ENCODE results near the gene TRIM15.

TRIM15 gene

DNA sequence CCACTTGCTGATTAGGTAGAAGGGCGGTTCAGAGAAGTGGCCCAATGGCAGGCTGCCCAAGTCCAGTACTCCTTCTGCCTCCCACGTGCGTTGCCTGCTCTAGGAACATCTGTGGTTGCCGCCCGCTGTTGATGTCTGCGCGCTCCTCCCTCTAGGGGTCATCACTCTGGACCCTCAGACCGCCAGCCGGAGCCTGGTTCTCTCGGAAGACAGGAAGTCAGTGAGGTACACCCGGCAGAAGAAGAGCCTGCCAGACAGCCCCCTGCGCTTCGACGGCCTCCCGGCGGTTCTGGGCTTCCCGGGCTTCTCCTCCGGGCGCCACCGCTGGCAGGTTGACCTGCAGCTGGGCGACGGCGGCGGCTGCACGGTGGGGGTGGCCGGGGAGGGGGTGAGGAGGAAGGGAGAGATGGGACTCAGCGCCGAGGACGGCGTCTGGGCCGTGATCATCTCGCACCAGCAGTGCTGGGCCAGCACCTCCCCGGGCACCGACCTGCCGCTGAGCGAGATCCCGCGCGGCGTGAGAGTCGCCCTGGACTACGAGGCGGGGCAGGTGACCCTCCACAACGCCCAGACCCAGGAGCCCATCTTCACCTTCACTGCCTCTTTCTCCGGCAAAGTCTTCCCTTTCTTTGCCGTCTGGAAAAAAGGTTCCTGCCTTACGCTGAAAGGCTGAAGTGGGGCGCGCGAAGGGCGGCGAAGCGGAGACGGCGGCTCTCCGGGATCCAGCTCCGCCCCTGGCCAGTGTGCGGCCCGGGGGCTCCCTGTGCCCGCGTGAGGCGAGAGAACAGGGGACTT lies 8.5 kb downstream of the TRIM15 start:
- Histone ChIP-seq H3K36me3 (ENCODE audit: control insufficient read depth, insufficient read depth, low read length) (no peaks in the 10 kb centered on the region), H3K27me3 (ENCODE audit: control insufficient read depth, insufficient read depth, low read length) (peaks cover 13% of the 10 kb centered on the region), H3K4me3 (ENCODE audit: low read length) (no peak overlapping the region), H3K4me1 (ENCODE audit: control insufficient read depth, insufficient read depth, low read length) (no peaks in the 10 kb centered on the region), H3K9ac (ENCODE audit: low read length) (no peak overlapping the region), H3K27ac (ENCODE audit: low read depth, low read length) (no peak overlapping the region)

DNA sequence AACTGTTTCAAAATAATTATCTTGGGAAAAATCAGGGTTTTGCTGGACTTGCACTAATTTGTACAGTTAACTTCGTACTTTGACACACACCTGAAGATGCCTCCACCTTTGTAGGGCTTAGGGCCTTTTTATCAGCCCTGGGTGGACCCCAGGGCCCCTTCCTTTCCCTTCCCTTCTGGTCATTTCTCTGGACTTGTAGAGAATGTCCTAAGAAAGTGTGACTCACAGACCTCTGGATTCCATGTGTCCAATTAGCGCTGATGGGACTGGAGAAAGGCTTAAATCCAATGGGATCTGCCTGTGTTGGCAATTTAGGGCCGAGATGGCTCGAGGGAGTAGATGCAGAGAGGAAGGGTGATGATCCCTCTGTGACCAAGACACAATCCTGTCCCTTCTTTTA lies 9.3 kb downstream of the TRIM15 start:
- Histone ChIP-seq H3K4me1 (ENCODE audit: control insufficient read depth, insufficient read depth, low read length) (no peaks in the 10 kb centered on the region), H3K4me3 (ENCODE audit: low read length) (no peak overlapping the region), H3K27me3 (ENCODE audit: control insufficient read depth, insufficient read depth, low read length) (peaks cover 13% of the 10 kb centered on the region), H3K9ac (ENCODE audit: low read length) (no peak overlapping the region), H3K27ac (ENCODE audit: low read depth, low read length) (no peak overlapping the region), H3K36me3 (ENCODE audit: control insufficient read depth, insufficient read depth, low read length) (no peaks in the 10 kb centered on the region)

DNA sequence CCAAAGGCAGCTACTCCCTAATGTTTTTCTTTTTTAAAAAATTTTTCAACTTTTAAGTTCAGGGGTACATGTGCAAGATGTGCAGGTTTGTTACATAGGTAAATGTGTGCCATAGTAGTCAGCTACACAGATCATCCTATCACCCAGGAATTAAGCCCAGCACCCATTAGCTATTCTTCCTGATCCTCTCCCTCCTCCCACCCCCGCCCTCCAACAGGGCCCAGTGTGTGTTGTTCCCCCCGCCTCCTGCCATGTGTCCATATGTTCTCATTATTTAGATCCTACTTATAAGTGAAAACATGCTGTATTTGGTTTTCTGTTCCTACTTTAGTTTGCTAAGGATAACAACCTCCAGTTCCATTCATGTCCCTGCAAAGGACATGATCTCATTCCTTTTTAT lies 12.4 kb downstream of the TRIM15 start:
- H3K27me3 ChIP-seq (ENCODE audit: control insufficient read depth, insufficient read depth, low read length), result peaks cover 10% of the 10 kb centered on the region

DNA sequence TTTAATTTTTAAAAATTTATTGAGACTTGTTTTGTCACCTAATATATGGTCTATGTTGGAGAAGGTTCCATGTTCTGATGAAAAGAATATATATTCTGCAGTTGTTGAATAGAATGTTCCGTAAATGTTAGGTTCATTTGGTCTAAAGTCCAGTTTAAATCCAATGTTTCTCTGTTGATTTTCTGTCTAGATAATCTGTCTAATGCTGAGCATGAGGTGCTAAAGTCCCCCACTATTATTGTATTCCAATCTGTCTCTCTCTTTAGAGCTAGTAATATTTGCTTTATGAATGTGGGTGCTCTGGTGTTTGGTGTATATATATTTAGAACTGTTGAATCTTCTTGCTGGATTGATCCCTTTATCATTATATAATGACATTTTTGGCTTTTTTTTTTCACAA lies 15.5 kb downstream of the TRIM15 start:
- Histone ChIP-seq H3K9ac (ENCODE audit: low read length) (no peak overlapping the region), H3K36me3 (ENCODE audit: control insufficient read depth, insufficient read depth, low read length) (no peaks in the 10 kb centered on the region), H3K27me3 (ENCODE audit: control insufficient read depth, insufficient read depth, low read length) (no peaks in the 10 kb centered on the region), H3K4me3 (ENCODE audit: low read length) (no peak overlapping the region), H3K27ac (ENCODE audit: low read depth, low read length) (no peak overlapping the region), H3K4me1 (ENCODE audit: control insufficient read depth, insufficient read depth, low read length) (no peaks in the 10 kb centered on the region)

More for the DNA sequence above, 12.4 kb downstream of the TRIM15 start:
- Histone ChIP-seq H3K36me3 (ENCODE audit: control insufficient read depth, insufficient read depth, low read length) (no peaks in the 10 kb centered on the region), H3K4me3 (ENCODE audit: low read length) (no peak overlapping the region), H3K9ac (ENCODE audit: low read length) (no peak overlapping the region), H3K27ac (ENCODE audit: low read depth, low read length) (no peak overlapping the region), H3K4me1 (ENCODE audit: control insufficient read depth, insufficient read depth, low read length) (no peaks in the 10 kb centered on the region)

DNA sequence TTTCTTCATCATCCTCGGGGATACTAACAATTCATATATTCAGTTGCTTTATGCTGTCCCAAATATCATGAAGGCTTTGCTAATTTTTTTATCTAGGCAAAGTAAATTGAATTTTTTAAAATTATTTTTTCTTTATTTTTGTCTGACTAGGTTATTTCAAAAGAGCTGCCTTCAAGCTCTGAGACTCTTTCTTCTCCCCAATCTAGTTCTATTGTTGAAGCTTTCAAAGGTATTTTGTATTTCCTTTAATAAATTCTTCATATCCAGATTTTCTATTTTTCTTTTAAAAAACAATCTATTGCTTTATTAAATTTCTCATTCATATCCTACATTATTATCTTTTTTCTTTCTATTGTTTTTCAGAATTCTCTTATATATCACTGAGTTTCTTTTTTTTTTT lies 16.8 kb downstream of the TRIM15 start:
- H3K4me3 ChIP-seq (ENCODE audit: low read length), result no peak overlapping the region
- no peaks in the 10 kb centered on the region for H3K36me3 ChIP-seq (ENCODE audit: control insufficient read depth, insufficient read depth, low read length)
- H3K27me3 ChIP-seq (ENCODE audit: control insufficient read depth, insufficient read depth, low read length), result no peaks in the 10 kb centered on the region
- H3K4me1 ChIP-seq (ENCODE audit: control insufficient read depth, insufficient read depth, low read length), result no peaks in the 10 kb centered on the region
- H3K27ac ChIP-seq (ENCODE audit: low read depth, low read length), result no peak overlapping the region
- no peak overlapping the region for H3K9ac ChIP-seq (ENCODE audit: low read length)

DNA sequence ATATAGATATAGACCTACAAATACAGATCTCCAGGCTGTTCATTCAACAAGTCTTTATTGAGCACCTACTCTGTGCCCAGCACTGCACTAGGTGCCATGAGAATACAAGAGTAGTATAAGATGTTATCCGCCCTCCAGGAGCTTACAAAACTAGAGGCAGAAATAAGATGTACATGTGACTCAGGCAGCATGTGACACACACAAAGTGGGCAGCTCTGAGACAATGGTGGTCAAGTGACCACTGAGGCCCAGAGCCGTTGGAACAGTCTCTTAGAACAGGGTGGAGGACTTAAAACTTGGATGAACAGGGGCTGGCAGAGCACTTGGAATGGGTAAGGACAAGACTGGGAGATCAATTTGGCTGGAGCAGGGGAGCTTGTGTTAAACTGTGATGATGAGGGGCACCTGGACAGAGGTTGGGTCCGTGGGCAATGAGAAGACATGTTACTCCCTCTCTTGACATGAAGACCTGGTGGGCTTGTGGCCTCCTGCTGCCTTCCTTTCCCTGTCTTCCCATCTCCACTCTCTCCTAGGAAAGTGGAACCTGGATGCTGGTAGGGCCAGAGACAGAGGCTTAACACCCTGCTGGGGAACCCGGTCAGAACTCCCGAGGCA lies 21.2 kb downstream of the TRIM15 start:
- Histone ChIP-seq H3K4me1 (ENCODE audit: control insufficient read depth, insufficient read depth, low read length) (no peaks in the 10 kb centered on the region), H3K27me3 (ENCODE audit: control insufficient read depth, insufficient read depth, low read length) (no peaks in the 10 kb centered on the region), H3K9ac (ENCODE audit: low read length) (no peak overlapping the region), H3K27ac (ENCODE audit: low read depth, low read length) (no peak overlapping the region), H3K4me3 (ENCODE audit: low read length) (no peak overlapping the region), H3K36me3 (ENCODE audit: control insufficient read depth, insufficient read depth, low read length) (peaks cover 24% of the 10 kb centered on the region)

DNA sequence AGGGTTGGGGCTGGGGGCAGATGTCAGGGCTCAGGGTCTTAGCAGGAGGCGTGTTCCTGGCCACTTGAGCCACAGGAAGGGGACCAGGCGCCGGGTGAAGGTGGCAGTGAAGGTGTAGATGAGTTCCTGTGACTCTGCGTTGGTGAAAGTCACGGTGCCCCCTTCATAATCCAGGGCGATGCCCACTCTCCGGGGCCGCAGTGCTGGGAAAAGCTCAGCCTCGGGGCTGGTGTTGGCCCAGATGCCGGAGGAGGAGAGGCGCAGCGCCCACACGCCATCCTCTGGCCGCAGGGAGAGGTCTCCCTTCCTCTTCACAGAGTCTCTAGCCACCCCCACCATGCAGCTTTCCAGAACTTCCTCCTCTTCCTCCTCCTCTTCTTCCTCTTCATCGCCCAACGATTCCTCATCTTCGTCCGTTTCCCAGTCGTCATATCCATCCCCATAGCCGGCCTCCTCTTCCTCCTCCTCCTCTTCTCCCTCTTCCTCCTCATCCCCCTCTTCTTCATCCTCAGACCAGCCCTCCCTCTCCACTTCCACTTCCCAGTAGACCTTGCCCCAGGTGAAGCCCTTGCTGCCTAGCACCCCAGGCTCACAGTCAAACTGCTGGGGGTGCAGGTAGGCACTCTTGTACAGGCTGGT lies 22.6 kb downstream of the TRIM15 start:
- Histone ChIP-seq H3K27ac (ENCODE audit: low read depth, low read length) (no peak overlapping the region), H3K4me1 (ENCODE audit: control insufficient read depth, insufficient read depth, low read length) (no peaks in the 10 kb centered on the region), H3K27me3 (ENCODE audit: control insufficient read depth, insufficient read depth, low read length) (no peaks in the 10 kb centered on the region), H3K36me3 (ENCODE audit: control insufficient read depth, insufficient read depth, low read length) (peaks cover 26% of the 10 kb centered on the region), H3K4me3 (ENCODE audit: low read length) (no peak overlapping the region), H3K9ac (ENCODE audit: low read length) (no peak overlapping the region)

DNA sequence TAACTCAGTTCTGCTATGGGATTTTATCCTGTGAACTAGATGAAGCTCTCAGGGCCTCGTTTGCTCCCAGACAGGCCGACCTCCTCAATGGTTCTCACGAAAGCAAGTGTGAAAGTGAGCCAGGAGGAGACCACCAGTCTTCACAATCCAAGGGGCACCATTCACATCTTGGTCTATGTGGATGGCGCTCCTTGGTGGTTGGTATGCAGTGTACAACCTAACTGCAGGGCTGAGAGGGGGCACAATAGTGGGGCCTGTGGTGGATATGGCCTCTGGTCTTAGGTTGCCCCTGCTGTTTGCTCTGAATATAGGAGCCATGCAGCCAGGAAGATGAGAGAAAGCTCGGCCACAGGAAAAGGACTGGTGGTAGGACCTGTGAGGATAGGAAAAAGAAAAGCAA lies 25.2 kb downstream of the TRIM15 start:
- Histone ChIP-seq H3K4me3 (ENCODE audit: low read length) (no peak overlapping the region), H3K4me1 (ENCODE audit: control insufficient read depth, insufficient read depth, low read length) (no peaks in the 10 kb centered on the region), H3K27me3 (ENCODE audit: control insufficient read depth, insufficient read depth, low read length) (no peaks in the 10 kb centered on the region), H3K9ac (ENCODE audit: low read length) (no peak overlapping the region), H3K36me3 (ENCODE audit: control insufficient read depth, insufficient read depth, low read length) (peaks cover 29% of the 10 kb centered on the region), H3K27ac (ENCODE audit: low read depth, low read length) (no peak overlapping the region)

DNA sequence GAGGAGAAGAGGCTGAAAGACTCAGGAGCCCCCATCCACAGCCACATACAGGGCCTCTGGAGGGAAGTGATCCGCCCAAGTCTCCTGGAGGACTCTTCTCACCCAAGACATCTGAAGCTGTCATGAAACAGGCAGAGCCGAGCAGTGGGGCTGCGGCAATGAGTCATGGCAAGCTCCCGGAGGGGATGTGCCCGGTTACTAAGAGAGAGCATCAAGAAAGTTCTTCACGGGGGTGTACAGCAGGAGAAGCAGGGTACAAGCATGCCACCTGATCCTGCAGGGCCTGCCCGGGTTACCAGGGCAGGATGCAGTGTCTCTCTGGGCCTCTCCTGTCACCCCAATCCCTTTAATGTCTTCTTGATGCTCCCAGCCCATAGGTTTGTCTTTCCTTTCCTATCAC lies 28.7 kb downstream of the TRIM15 start:
- Histone ChIP-seq H3K9ac (ENCODE audit: low read length) (no peak overlapping the region), H3K4me3 (ENCODE audit: low read length) (no peak overlapping the region), H3K27me3 (ENCODE audit: control insufficient read depth, insufficient read depth, low read length) (no peaks in the 10 kb centered on the region), H3K36me3 (ENCODE audit: control insufficient read depth, insufficient read depth, low read length) (peaks cover 33% of the 10 kb centered on the region), H3K27ac (ENCODE audit: low read depth, low read length) (no peak overlapping the region), H3K4me1 (ENCODE audit: control insufficient read depth, insufficient read depth, low read length) (no peaks in the 10 kb centered on the region)

DNA sequence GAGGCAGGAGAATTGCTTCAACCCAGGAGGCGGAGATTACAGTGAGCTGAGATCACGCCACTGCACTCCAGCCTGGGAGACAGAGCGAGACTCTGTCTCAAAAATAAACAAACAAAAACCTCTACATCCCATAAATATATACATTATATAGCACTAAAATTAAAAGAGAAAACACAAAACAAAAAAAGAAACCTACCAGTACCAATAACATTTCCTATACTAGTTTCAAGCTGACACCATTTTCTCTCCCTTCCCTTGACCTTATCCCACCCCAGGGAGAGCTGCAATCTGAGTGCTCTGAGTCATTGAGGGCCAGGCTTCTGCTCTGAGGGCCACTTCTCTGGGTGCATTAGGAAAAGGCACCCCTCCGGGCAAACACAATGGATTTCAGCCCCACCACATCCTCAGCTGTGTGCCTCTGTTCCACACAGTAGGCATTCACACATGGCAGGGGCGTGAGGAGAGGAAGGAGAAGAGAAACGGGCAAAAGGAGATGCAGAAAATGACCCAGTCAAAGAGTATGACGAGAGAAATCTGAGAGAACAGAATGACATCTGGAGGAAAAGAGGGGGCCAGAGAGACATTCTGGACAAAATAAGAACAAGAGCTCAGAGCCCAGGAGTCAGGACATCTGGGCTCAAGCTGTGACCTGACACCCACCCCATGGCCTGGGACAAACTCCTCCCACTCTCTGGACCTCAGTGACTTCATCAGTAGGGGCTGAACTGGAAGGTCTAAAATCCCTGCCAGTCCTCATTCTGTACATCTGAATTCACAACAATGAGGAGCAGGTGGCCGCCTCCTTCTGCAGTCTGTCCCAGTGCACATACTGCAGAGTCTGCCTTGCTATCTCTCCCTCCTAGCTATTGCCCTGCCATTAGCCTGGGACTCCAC lies 31.7 kb downstream of the TRIM15 start:
- no peaks in the 10 kb centered on the region for H3K4me1 ChIP-seq (ENCODE audit: control insufficient read depth, insufficient read depth, low read length)
- peaks cover 40% of the 10 kb centered on the region for H3K36me3 ChIP-seq (ENCODE audit: control insufficient read depth, insufficient read depth, low read length)
- H3K9ac ChIP-seq (ENCODE audit: low read length), result no peak overlapping the region
- no peak overlapping the region for H3K27ac ChIP-seq (ENCODE audit: low read depth, low read length)
- no peak overlapping the region for H3K4me3 ChIP-seq (ENCODE audit: low read length)
- H3K27me3 ChIP-seq (ENCODE audit: control insufficient read depth, insufficient read depth, low read length), result no peaks in the 10 kb centered on the region

DNA sequence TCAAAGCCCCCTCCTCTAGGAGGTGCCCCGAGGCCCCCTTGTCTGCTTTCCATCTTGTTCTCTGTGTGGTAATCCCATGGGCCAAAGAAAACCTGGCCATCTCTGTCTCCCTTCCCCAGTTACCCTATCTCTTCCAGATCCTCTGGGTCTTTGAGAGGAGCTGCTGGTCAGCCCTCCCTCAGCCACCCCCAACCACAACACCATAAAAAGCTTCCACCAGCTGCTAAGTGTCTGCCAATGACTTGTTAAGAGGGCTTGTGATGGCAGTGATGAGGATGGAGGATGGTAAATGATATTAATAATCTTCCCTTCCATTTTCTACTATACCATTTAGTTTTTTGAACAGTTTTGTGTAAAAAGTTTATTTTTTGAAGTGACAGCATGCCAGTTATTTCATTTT lies 32.6 kb downstream of the TRIM15 start:
- Histone ChIP-seq H3K4me3 (ENCODE audit: low read length) (no peak overlapping the region), H3K9ac (ENCODE audit: low read length) (no peak overlapping the region), H3K27me3 (ENCODE audit: control insufficient read depth, insufficient read depth, low read length) (no peaks in the 10 kb centered on the region), H3K27ac (ENCODE audit: low read depth, low read length) (no peak overlapping the region), H3K36me3 (ENCODE audit: control insufficient read depth, insufficient read depth, low read length) (peaks cover 47% of the 10 kb centered on the region), H3K4me1 (ENCODE audit: control insufficient read depth, insufficient read depth, low read length) (no peaks in the 10 kb centered on the region)

DNA sequence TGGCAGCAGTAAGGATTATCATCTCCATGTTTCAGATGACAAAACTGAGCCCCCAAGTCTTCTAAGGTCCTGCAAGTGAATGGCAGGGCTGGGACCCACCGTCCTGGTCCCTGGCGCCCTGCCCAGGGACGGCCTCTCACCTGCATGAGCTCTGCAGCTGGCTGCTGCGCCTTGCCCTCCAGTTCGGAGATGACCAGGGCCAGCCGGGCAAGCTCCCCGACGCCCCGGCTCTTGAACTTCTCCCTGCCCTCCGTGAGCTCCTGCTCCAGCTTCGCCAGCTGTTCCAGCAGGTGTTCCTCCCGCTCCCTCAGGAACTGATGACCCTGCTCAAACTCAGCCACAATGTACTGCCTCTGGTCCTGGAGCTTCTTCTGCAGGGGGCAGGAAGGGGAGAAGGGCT lies 33.0 kb downstream of the TRIM15 start:
- H3K36me3 ChIP-seq (ENCODE audit: control insufficient read depth, insufficient read depth, low read length), result peaks cover 47% of the 10 kb centered on the region
- no peaks in the 10 kb centered on the region for H3K4me1 ChIP-seq (ENCODE audit: control insufficient read depth, insufficient read depth, low read length)
- no peaks in the 10 kb centered on the region for H3K27me3 ChIP-seq (ENCODE audit: control insufficient read depth, insufficient read depth, low read length)
- H3K9ac ChIP-seq (ENCODE audit: low read length), result no peak overlapping the region
- no peak overlapping the region for H3K4me3 ChIP-seq (ENCODE audit: low read length)
- no peak overlapping the region for H3K27ac ChIP-seq (ENCODE audit: low read depth, low read length)

All from rectal smooth muscle tissue (tissue), 1 donor.